Measurements from ENCODE around the gene MYBPHL.

Gene MYBPHL

DNA sequence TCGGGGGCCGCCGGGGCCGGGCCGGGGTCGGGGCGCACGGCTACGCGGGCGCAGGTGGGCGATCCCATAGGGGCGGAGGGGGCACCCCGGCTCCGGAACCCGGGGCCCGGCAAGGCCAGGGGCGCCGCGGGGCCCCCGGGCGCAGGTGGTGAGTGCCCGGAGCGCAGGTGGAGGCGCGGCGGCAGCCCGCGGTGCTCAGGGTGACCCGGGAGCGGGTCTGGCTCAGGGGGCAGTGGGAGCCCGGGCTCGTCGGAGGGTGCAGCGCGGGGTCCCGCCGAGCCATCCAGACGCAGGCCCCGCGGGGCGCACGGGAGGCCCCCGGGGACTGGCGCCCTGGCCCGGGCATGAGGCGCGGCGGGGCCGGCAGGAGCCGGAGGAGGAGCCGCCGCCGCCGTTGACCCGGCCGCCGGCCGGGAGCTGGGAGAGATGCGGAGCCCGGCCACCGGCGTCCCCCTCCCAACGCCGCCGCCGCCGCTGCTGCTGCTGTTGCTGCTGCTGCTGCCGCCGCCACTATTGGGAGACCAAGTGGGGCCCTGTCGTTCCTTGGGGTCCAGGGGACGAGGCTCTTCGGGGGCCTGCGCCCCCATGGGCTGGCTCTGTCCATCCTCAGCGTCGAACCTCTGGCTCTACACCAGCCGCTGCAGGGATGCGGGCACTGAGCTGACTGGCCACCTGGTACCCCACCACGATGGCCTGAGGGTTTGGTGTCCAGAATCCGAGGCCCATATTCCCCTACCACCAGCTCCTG, 57.0 kb downstream of the MYBPHL start:
- intact Hi-C loops (cut with DNase I): no loop called here
- DNase-seq: peak in 7 of 42 donors; percentile 21 to 60 (median 42)

- DNase-seq: peak in 41 of 42 donors; percentile 56 to 91 (median 80)
- intact Hi-C loops (cut with DNase I): no loop called here
Measured at GRCh38 chr1:109248797-109249629, 57.8 kb downstream of the MYBPHL start, which contains the start of gene CELSR2. Gene CELSR2, plus strand, starts transcription at chr1:109249539. Its CDS starts 541 bp downstream, at chr1:109250080.

DNA sequence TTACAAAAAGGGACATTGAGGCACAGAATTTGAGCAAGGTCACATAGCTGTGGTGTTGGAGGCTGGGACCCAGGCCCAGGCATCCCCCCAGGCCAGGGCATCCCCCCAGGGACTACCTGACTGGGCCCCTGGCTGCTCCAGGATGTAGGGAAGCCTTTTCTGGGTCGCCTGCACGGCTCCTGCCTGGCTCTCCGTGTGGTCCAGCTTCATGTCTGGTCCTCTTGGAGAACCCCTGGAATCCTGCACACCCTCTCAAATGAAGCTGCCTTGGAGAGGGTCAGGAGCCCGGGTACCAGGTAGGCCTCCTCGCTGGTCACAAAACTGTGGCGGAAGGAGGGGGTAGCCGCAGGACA, 58.4 kb downstream of the MYBPHL start:
- intact Hi-C loops (cut with DNase I): no loop called here
- DNase-seq: no peak

DNA sequence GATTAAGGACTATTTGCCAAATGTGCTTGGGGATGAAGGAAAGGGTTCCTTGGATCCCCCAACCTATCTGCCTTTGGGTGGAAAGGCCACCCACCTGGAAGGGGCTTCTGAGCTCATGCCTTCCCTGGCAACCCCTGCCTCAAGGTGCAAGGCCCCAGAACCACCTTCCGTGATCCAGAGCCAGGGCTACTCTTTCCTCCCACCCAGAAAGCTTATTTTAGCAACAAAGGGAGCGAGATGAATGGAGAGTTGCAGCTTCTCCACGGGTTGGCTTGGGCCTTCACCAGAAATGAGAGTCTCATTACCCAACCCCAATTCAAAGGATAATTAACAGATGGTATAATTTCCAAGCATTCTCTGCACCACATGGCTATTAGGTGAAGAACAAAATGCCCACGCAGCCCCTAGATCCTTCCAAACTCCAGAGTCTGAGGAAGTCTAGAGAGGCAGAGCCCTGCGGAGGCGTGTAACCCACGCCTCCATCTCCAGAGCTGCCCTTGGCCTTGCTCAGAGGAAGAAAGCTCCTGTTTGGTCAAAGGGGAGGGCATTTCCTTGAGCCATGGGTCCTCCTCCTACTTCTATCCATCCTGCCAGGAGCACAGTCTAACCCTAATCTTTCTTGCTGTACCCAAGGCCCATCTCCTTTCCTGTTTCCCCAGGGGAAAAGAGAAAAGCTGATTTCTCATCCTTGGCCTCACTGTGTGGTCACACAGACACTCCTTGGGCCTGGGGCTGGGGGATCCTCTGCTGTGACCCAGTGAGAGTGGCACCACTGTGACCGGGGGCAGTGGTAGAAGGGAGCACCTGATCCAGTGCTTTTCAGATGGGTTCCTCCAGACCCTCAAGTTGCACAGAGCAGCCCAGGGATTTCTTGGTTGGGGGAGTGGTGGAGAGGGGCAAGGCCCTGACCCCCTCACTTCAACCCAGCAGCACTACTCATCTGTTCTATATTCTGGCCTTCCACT, 59.1 kb downstream of the MYBPHL start:
- intact Hi-C loops (cut with DNase I): no loop called here
- peak in 1 of 42 donors; percentile 17 for DNase-seq

DNA sequence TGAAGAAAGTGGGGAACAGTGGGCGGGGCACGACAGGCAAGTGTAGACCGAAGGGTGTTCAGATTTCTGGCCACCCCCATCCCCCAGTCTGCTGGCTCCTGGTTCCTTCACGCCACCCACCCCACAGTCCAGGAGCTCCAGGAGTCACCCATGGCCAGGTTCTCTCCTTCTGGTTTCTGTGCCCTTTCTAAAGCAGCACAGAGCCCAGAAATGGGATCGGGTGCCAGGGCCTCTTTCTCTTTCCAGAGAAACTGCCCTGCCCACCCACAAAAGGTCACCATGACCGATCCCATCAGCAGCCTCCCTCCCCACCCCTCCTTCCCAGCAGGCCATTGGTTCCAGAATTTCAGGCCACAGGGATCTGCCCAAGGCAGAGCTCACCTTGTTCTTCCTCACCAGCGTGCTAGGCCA, 60.7 kb downstream of the MYBPHL start:
- intact Hi-C loops (cut with DNase I): no loop called here
- peak in 2 of 42 donors; percentile 2 to 14 for DNase-seq

DNA sequence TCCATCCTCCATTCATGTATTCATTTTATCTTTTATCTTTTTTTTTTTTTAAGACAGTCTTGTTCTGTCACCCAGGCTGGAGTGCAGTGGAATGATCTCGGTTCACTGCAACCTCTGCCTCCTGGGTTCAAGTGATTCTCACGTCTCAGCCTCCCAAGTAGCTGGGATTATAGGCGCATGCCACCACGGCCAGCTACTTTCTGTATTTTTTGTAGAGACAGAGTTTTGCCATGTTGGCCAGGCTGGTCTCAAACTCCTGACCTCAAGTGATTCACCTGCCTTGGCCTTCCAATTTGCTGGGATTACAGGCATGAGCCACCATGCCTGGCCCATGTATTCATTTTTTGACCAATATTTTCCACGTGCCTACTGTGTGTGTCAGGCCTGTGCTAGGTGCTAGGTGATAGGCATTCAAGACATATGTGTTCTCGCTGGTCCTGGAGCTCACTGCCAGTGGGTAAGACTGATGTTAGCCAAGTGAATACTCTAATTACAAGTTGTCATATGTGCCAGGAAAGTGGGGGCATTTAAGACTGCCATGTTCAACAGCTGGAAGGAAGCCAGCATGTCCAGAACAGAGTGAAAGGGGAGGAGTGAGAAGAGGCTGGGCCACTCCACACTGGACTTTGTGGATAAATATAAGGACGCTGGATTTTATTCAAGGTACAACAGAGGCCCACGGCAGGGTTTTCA, 62.8 kb downstream of the MYBPHL start:
- intact Hi-C loops (cut with DNase I): no loop called here

GRCh38 chr1:109243221-109243620, 63.6 kb downstream of the MYBPHL start:
- intact Hi-C loops (cut with DNase I): no loop called here
- no peak for DNase-seq

More for the DNA sequence above, 62.8 kb downstream of the MYBPHL start:
- no peak for DNase-seq

DNA sequence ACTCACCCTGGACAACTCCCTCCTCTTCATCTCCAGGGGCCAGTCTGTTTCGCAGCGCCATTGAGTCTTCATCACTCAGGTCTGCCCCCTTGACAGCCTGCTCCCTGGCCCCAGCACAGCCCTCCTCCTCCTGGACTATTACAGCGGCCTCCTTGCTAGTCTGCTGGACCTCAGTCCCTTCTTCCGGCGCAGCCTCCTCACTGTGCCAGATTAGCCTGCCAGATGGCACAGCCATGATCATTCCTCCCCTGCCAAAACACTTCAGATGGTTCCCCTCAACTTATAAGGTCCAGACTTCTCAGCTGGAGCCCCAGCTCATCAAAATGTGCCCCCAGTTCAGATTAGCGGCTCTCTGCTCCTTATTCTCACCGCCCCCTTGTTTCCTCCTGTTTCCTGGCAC, 64.4 kb downstream of the MYBPHL start:
- peak in 4 of 42 donors; percentile 41 to 70 (median 50) for DNase-seq
- intact Hi-C loops (cut with DNase I): no loop called here

Measured in head of caudate nucleus (tissue), 42 donors.